Ishikawa (cell line): ENCODE measurements around the gene SPIRE2.

Experiments
- CREB1 ChIP-seq: IDR thresholded peaks from 2 replicates; pipeline ENCODE4 v1.6.1; 2012; ENCODE audit warnings: low read depth
- EP300 ChIP-seq: IDR thresholded peaks from 2 replicates; pipeline ENCODE4 v1.6.1; 2012; ENCODE audit warnings: borderline replicate concordance
- FOXM1 ChIP-seq: IDR thresholded peaks from 2 replicates; pipeline ENCODE4 v1.6.1; 2012; ENCODE audit warnings: low read depth, borderline replicate concordance
- MAX ChIP-seq: IDR thresholded peaks from 2 replicates; pipeline ENCODE4 v1.6.1; 2012
- RAD21 ChIP-seq: IDR thresholded peaks from 2 replicates; pipeline ENCODE4 v1.6.1; 2012; ENCODE audit warnings: low read depth
- REST ChIP-seq: IDR thresholded peaks from 2 replicates; pipeline ENCODE4 v1.6.1; 2012; ENCODE audit warnings: low read depth, mild to moderate bottlenecking
- TAF1 ChIP-seq: IDR thresholded peaks from 2 replicates; pipeline ENCODE4 v1.6.1; 2012; ENCODE audit warnings: low read depth, mild to moderate bottlenecking
- TEAD4 ChIP-seq: IDR thresholded peaks from 2 replicates; pipeline ENCODE4 v1.6.1; 2012
- ZBTB7A ChIP-seq: IDR thresholded peaks from 2 replicates; pipeline ENCODE4 v1.6.1; 2012; ENCODE audit warnings: low read depth
- TF ChIP-seq, protein P1 (sequence below): IDR thresholded peaks from 2 replicates; pipeline ENCODE4 v1.6.1; 2012

DNA sequence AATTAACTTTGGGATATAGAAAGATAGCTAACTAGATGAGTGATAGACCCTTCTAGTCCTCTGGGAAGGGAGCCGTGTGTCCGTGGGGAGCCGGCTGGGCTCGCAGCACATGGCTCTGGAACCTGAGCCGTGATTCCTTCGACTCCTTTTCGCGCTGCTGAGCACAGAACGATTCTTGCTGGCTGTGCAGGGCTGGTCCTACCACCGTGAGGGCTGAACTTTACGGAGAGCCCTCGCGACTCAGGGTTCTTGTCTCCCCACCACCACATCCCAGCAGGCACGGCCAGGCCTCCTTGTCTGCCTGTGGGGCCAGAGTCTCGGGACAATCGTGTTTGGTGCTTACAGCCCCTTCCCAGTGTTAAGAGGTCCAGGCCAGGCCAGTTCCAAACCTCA, 31.3 kb downstream of the SPIRE2 start:
- TF ChIP-seq, protein P1, sequence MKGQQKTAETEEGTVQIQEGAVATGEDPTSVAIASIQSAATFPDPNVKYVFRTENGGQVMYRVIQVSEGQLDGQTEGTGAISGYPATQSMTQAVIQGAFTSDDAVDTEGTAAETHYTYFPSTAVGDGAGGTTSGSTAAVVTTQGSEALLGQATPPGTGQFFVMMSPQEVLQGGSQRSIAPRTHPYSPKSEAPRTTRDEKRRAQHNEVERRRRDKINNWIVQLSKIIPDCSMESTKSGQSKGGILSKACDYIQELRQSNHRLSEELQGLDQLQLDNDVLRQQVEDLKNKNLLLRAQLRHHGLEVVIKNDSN = no peak
- no peak for TF ChIP-seq EP300
- no peak for TF ChIP-seq FOXM1
- no peak for TF ChIP-seq CREB1
- TF ChIP-seq RAD21 = no peak
- TF ChIP-seq TAF1 = no peak
- TF ChIP-seq MAX = peak; percentile 31
- TF ChIP-seq REST = no peak
- TF ChIP-seq TEAD4 = no peak
- no peak for TF ChIP-seq ZBTB7A
